ENCODE results near the gene ATP5MK.

GRCh38 chr10:103423748-103424147 is 27.5 kb upstream of the ATP5MK start:
- TF ChIP-seq CTCF (conservative IDR thresholded peaks at IDR 0.05; ENCODE audit: low read length) (no peak), EZH2phosphoT487 (IDR thresholded peaks at IDR 0.05; ENCODE audit: borderline replicate concordance, low read depth, low read length) (no peak)

All from OCI-LY7 (cell line).